T-helper 1 cell treated with Interleukin-12 subunit alpha and Interleukin-12 subunit beta and Interleukin-4 antibody, amounts not matched to agents 30 ng/mL and 1 ng/mL, for 36 hours (primary cell): ENCODE data around the gene ROBO1. TPM values are rescaled to one million over a fixed set of nuclear protein-coding genes. Genes with fewer than 3 reads are reported as not detected.
"Not testable (repeated sequence)": the region's sequence is repeated elsewhere in the genome, so short reads cannot be mapped to it uniquely, and the experiment has no call there.

Experiments used
- intact Hi-C: fragments of 100-400 bp; cut with micrococcal nuclease; formaldehyde crosslinking; loops from one replicate; pipeline ENCODE4 v1.15.1; 2024
- total RNA-seq: library from RNA; stranded (reverse); gene quantifications from 2 replicates; pipeline ENCODE4 v1.2.3, GENCODE V29; 2022

ROBO1 gene
- total RNA-seq, 1 donor from 2014 or later: 0.93 TPM

DNA sequence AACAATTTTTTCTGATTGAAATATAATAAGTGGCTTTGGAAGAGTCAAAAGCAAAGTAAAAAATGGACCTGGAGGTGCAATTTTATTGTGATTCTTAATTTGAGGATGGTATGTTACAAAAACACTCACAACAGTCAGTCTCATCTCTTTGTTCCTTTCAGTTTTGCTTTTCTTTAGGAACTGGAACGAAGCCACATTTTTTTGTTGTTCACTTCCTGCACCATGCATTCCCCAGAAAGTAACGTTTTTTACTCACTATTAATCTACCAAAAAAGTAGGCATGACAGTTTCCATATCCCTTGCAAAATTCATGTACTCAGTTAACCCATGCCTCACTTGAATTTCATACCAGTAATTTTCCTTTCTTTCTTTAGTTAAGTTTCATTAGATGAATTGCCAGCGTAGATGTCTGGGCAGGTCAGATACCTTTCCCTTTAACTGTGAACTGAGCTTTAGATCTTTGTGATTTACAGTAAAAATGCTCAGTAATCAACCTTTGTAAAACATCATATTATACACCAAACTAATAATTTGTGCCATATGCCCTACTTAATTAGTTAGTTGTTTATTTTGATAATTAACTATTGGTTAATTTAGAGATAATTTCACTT, 384.3 kb downstream of the ROBO1 start:
- intact Hi-C loops: no loop called here

DNA sequence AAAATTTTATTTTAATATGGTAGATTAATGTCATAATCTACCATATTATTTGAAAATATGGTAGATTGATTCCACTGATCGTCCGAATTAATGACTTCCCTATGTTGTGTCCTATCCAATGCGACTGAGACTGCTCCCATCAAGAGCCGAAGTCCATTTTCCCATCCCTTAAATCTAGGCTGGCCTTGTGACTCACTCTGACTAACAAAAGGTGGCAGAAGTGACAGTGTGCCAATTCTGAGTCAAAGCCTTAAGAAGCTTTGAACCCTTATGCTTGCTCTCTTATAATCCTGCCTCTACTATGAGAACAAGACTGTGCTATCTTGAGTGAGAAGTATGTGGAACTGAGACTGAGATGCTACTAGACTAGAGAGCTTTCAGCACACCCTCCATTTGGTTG, 387.2 kb downstream of the ROBO1 start:
- intact Hi-C loops: no loop called here

DNA sequence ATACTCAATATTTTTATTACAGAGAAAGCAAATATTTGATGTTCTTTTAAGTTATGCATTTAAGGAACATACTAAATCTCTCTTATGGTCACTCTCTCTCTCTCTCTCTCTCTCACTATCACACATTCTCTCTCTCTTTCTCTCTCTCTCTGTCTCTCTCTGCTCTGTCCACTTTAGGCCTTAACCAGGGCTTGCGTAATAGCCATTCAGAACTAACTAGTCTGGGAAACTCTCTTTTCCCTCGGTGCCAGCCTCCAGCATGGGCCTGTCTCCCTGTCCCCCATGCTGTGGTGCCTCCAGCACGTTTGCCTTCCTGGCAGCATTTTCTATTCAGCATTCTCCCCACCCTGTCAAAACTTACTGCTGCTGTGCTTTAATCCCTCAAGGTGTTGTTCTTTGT, 389.7 kb downstream of the ROBO1 start:
- intact Hi-C loops: no loop called here

DNA sequence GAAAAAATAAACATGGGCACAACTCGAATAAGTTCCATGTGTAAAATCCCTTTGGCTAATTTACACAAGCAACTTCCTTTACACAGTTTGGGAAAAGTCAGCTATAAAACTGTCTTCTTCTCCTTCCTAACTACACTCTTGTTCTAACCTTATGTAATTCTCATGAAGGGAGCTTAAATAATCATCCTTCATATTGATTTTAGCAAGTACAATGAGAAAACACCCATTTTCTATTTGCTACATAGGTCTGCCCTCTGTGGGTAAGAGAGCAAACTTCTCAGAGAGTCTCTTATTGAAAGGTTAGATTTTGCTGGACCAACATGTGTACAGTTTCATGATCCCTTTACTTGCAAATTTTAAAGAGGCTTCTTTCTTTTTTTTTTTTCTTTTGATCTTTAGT, 398.5 kb downstream of the ROBO1 start:
- intact Hi-C loops: no loop called here

DNA sequence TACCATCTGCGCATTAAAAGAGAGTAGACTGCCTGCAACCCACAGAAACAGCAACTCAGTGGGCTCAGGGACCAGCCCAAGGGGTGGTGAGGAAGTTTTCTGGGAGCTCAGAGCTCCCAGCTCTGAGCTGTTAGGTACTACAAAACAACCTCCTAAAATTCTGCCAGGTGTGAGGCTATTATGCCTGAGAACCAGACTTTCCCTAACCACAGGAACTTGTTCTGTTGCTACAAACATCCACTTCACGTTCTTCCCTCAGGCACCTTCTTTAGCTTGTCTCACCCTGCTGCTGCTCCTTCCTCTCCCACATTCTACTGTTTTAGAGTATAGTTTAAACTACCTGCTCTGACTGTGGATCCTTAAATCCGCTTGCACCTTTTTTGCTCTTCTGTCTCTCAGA, 399.4 kb downstream of the ROBO1 start:
- intact Hi-C loops: no loop called here

DNA sequence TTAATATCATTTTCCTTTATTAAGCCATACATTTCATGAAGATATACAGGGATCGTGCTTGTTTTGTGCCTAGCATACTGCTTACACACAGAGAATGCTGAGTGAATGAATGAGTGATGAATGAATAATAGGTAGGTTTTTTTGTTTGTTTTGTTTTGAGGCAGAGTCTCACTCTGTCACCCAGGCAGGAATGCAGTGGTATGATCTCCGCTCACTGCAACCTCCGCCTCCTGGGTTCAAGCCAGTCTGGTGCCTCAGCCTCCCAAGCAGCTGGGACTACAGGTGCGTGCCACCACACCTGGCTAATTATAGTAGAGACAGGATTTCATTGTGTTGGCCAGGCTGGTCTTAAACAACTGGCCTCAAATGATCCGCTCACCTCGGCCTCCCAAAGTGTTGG, 400.0 kb downstream of the ROBO1 start:
- intact Hi-C loops: no loop called here

DNA sequence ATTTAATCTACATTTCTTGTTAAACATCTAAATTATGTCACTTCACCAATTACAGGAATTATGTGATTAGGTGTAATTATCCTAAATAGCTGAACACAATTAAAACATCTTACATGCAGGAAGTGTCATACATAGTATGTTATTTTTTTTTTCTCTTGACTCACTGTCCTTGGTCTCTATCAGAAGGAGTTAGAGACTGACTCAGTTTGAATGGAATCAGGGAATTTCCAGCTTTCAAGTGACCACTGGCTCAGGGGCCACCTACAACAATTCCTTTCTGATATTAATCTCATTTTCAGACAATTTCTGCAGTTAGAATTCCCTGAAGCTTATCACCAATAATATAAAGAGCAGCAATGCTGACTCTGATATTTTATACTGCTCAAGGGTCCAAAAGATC, 400.7 kb downstream of the ROBO1 start:
- intact Hi-C loops: no loop called here

DNA sequence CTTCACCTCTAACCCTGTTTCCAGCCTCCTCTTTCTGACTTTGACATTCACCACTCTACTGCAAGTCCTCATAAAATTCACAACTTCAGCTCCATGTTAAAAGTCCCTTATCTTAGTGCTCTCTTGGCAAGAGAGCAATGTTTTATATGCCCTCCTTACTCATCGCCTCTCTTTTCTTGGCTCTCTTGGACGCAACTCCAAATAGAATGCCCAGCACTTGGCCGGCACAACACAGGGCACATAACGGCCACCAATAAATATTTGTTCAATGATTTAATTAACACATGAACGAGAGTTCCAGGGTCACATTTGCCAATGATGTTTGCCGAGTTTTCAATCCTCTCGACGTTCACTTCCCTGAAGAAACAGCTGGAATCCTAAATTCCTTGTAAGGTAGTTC, 401.4 kb downstream of the ROBO1 start:
- intact Hi-C loops: no loop called here

DNA sequence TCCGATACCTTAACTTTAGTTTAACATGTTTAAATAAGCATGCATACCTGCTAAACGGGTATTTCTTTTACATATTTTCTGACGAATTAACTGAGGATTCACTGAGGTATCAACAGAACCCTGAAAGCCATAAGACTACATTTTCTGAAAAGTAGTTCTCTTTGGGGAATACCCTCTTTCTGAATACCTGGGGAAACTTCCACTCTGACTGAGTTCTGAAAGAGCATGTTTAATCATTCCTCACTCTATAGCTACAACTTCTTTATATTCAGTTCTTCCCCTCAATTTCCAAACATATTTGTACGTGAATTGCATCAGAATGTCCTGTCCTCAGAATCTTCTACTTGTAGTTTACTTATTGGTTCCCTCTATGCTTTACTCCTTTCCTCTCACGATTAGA, 403.0 kb downstream of the ROBO1 start:
- intact Hi-C loops: loop anchor here (5.0 kb wide), 2 partner anchors 277 to 332 kb away; no protein-coding TSS in a partner anchor

DNA sequence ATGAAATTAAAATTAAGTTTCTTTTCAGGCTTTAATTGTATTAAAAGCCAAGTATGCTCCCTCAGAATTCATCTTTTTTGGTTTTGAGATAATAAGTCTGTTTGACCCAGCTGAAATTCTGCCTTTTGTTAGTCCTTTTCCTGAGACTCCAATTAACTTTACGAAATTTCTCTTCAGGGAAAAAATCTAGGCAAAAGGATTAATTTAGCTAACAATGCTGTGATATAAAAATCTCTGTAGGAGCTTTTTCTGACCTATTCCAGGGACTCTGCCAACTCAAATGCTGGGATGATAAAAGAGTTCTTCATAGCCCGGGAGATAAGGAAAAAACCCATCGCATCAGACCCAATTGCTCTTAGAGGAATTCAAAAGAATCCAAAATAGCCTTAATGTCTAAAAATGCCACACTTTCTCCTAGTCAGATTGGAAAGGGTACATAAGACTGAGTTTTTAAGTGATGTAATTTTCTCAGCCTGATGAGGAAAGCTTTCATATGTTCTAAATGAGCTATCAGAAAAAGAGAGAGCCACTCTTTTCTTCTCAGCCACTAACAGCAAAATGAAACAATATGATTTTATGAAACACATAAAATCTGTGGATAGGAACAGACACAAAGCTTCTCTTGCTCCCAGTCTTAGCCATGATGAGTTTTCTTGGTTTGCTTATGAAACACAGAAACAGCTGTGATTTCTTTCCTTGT, 405.1 kb downstream of the ROBO1 start:
- intact Hi-C loops: loop anchor here (1.0 to 5.0 kb wide), 3 partner anchors 275 to 703 kb away; no protein-coding TSS in a partner anchor

DNA sequence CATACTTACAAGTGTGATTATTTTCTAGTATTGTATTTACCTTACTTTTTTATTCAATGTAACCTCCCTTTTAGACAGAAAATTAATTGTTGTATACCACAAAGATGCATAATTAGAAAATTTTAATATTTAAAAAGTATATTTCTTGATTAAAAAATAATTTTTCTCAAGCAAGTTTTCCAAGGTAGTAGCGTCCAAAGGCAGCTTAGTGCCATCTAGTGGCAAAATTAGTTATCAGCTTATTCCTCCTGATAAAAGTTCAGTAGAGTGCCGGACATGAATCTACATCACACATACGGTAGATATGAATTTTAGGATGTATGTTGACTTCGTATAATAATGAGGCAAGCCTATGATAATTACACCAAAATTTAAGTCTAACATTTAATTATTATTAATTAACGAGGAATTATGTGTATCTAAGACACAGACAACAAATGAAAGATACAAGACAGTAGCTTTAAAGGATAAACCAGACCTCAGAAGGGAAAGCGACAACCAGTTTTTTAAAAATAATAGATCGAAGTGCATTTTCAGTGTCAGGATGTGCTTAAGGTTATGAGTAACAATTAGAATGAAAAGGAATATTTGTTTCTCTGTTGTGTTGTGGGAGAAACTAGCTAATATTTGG, 405.9 kb downstream of the ROBO1 start:
- intact Hi-C loops: loop anchor here (1.0 to 5.0 kb wide), 3 partner anchors 275 to 703 kb away; no protein-coding TSS in a partner anchor

DNA sequence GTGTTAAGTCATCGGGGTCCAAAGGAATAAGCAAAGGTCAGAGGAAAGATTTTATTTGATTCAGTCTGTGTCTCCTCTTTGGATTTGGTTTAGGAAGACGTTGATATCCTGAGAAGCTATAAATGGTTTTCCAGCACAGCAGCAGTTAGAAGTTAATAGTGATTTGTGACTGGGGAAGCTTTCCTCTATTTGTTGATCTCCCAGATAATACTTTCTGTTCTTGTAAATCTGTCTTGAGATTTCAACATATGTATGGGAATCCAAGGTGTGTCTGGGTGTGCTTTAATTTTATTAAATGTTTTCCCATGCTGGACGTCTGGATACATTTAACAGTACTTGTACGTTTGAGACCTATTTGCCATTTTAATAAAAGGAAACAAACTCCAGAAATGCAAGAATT, 409.5 kb downstream of the ROBO1 start:
- intact Hi-C loops: no loop called here

DNA sequence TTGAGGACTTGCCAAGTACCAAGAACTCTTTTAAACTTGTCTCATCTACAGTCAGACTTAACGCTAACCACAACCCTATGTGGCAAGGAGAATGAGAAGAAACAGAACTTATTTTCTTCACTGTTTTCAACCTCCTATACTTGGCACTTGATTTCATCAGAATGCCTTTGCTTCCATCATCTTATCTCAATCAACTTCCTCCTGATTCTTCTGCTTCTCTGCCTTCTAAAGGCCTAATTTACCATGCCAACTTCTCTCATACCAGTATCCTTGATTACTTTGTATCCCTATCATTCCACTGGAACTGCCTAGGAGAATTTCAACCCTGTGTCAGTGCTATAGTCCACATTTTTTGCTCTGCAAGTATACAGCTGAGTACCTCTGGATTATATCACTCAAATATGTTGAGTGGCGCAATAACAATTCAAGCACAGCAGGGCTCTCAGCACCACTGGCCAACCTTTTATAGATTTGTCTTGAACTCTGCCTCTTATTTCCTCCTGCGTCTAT, 413.6 kb downstream of the ROBO1 start:
- intact Hi-C loops: no loop called here

DNA sequence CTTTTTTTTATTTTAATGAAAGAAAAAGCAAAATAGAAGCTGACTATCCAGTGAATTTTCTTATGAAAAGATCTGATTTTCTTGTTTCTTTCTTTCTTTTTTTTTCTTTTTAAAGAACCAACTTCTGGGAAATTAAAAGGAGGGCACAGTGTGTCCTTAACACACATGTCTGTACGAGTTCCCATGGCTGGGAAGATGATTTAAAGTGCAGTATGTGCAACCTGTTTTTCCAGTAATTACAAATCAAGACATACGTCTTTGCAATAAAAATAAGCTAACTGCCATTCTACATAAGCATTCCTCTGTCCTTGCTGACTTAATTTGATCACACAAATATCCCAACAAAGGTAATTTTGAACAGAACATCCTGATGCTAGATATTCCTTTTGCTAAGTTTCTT, 416.1 kb downstream of the ROBO1 start:
- intact Hi-C loops: no loop called here

DNA sequence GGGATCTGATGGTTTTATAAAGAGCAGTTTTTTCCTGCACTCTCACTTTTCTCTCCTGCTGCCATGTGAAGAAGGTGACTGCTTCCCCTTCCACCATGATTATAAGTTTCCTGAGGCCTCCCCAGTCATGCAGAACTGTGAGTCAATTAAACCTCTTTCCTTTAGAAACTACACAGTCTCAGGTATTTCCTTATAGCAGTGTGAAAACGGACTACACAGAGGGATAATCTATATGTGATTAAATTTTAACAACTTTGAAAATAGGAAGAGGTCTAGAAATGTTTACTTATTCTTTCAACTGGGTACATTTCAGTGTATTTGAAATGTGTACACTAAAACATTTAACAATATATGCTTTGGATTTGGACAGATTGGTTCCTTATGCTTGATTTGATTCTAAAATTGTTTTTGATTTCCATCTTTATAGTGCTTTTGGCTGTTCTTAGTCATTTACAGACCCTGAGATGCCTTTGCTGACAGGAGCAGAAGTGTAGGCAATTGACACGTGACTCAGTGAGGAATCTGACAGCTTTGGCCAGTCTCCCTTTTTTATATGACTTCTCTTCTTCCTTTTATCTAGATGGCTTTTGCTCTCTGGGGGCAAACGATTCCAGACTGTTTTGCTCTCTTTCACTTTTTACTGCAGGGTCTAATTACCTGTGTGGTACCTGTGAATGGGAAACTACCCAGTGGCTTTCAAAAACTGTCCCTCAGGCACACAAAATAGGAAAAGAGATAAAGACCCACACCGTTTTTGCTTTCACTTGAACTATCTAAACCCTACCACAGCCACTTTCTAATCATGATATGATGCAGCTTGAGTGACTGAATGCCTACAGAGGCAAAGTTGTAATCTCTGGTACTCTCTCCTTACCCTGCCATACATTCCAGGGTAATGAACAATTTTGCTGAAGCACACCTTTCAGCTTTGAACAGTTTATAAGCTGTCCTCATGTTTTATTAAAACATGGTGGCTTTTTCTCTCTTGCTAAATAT, 422.6 kb downstream of the ROBO1 start:
- intact Hi-C loops: no loop called here

DNA sequence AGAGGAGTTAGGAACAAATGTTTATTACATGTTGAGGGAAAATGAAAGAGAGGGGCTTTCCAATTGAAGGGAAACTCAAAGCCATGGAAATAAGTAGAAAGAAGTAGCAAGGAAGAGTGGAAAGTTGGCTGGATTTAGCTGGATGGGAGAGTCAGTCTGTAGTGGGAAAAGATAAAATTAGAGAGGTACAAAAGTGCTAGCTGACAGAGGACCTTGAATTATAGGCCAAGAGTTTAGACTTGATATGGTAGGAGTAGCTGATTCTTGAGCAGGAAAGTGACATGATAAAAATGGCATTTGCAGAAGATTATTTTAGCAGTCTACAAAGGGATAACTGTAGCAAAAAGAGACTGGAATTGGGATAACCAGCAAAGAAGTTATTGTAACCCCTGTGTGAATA, 425.8 kb downstream of the ROBO1 start:
- intact Hi-C loops: no loop called here

DNA sequence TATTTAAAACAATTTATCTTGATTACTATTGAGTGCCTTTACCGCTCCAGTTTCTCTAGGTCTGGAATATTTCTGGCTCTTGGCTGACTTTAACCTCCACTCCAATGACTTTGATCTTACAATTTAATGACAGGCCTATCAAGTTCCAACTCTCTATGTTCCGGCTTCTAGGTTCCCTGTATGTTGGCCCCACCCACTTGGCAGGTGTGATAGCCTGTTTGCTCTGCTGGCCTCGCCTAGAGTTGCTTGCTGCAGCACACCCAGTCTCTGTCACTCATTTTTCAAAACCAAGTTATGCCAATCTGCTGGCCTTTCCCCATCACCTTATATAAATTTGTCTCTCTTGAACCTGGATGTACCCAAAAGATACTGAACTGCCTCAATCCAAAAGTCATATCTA, 428.0 kb downstream of the ROBO1 start:
- intact Hi-C loops: no loop called here

DNA sequence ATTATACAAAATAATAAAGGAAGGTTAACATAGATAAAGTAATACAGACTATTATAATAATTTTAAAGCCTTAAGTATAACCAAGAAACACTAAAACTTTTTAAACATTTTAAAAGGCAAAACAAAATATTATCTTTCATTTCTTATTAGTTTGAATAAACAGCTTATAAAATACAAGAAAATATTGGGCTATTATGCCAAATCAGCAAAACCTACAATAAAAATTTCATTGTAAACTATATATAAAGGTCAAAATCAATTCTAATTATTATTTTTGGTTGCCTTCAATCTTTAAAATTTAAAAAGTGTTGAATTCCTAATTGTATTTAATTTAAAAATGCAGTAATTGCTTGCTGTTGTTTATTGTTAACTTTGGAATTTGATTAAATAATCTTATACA, 430.0 kb downstream of the ROBO1 start:
- intact Hi-C loops: no loop called here

DNA sequence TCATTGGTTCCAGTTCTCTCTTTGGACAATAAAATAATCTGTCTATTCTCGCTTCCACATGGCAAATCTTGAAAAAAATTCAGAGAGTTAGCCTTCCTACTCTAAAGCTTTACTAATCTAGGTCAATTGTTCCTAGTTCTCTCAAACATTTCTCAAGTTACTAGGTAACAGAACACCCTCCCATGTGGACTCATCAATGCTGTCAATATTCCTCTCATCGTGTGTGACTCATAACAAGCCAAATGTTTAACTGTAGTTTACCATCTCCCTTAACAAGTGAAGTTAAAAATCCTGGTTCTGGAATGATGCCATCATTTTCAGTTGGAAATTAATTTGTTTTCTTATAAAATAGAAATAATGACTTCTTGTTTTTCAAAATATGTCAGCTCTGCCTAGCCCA, 438.6 kb downstream of the ROBO1 start:
- intact Hi-C loops: no loop called here

DNA sequence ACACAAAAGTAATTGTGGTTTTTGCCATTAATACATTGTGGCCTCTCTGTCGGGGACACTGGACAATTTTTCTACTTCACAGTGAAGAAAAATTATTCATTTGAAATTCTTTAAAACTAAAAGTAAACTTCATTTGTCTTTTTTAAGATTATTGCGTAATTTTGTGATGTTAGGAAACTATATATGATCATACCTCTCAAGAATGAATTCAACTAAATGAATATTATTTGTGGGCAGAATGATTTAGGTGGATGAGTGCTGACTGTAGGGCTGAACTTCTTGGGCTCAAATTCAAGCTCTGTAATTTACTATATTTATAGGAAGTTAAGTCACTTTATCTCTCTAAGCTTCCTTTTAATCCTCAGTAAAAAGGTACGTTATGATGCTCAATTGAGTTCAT, 441.2 kb downstream of the ROBO1 start:
- intact Hi-C loops: no loop called here

DNA sequence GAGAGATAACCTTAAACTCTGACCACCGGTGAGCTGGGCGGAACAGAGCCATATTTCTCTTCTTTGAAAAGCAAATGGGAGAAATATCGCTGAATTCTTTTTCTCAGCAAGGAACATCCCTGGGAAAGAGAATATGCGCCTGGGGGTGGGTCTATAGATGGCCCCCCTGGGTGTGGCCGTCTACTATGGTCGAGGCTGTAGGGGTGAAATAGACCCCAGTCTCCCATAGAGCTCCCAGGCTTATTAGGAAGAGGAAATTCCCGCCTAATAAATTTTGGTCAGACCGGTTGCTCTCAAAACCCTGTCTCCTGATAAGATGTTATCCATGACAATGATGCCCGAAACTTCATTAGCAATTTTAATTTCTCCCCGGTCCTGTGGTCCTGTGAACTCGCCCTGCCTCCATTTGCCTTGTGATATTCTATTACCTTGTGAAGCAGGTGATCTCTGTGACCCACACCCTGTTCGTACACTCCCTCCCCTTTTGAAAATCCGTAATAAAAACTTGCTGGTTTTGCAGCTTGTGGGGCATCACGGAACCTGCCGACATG, 441.9 kb downstream of the ROBO1 start:
- intact Hi-C loops: not testable (repeated sequence)
